ENCODE results near the gene C1GALT1.
"Not testable (repeated sequence)": the region's sequence is repeated elsewhere in the genome, so short reads cannot be mapped to it uniquely, and the experiment has no call there.

C1GALT1 gene

GRCh38 chr7:7182156-7183060 lies at the start of gene C1GALT1:
C1GALT1 (plus strand) TSS chr7:7182544; CDS start chr7:7234320, 51,776 bp downstream.
- peak; percentile 97 for DNase-seq

- DNase-seq: no peak
These were observed 48.3 kb upstream of the C1GALT1 start for GRCh38 chr7:7134046-7134445.

- no peak for DNase-seq
These were observed 47.3 kb upstream of the C1GALT1 start for GRCh38 chr7:7135074-7135473.

GRCh38 chr7:7135924-7136323 lies 46.4 kb upstream of the C1GALT1 start:
- DNase-seq: not testable (repeated sequence)

GRCh38 chr7:7136466-7137381 lies 45.6 kb upstream of the C1GALT1 start:
- DNase-seq: no peak

GRCh38 chr7:7138897-7139296 lies 43.4 kb upstream of the C1GALT1 start:
- DNase-seq: no peak

- not testable (repeated sequence) for DNase-seq
These were observed 38.9 kb upstream of the C1GALT1 start for GRCh38 chr7:7143404-7143803.

GRCh38 chr7:7145151-7145550 lies 37.2 kb upstream of the C1GALT1 start:
- DNase-seq: not testable (repeated sequence)

- no peak for DNase-seq
These were observed 35.5 kb upstream of the C1GALT1 start for GRCh38 chr7:7146837-7147236.

- DNase-seq: no peak
These were observed 33.4 kb upstream of the C1GALT1 start for GRCh38 chr7:7148798-7149481.

GRCh38 chr7:7151285-7151684 lies 31.1 kb upstream of the C1GALT1 start:
- no peak for DNase-seq

GRCh38 chr7:7151865-7152264 lies 30.5 kb upstream of the C1GALT1 start:
- DNase-seq: no peak

- DNase-seq: no peak
These were observed 30.0 kb upstream of the C1GALT1 start for GRCh38 chr7:7152315-7152714.

- not testable (repeated sequence) for DNase-seq
These were observed 28.0 kb upstream of the C1GALT1 start for GRCh38 chr7:7154355-7154754.

- DNase-seq: no peak
These were observed 25.7 kb upstream of the C1GALT1 start for GRCh38 chr7:7156663-7157062.

GRCh38 chr7:7157177-7157886 lies 25.0 kb upstream of the C1GALT1 start:
- DNase-seq: peak; percentile 73

- DNase-seq: no peak
These were observed 24.5 kb upstream of the C1GALT1 start for GRCh38 chr7:7157887-7158271.

GRCh38 chr7:7159063-7159658 lies 23.2 kb upstream of the C1GALT1 start:
- DNase-seq: no peak

GRCh38 chr7:7164591-7164990 lies 17.8 kb upstream of the C1GALT1 start:
- DNase-seq: no peak

- no peak for DNase-seq
These were observed 17.0 kb upstream of the C1GALT1 start for GRCh38 chr7:7165372-7165771.

GRCh38 chr7:7166318-7166717 lies 16.0 kb upstream of the C1GALT1 start:
- DNase-seq: no peak

- DNase-seq: no peak
These were observed 13.0 kb upstream of the C1GALT1 start for GRCh38 chr7:7169296-7169695.
